ENCODE results near the gene BEND7.

GRCh38 chr10:13475124-13475523, 53.7 kb downstream of the BEND7 start:
- TF ChIP-seq TAF1 (IDR thresholded peaks at IDR 0.05; ENCODE audit: low read depth, low read length) (no peak), POLR2AphosphoS5 (IDR thresholded peaks at IDR 0.05; ENCODE audit: low read depth, low read length) (no peak), POLR2A (IDR thresholded peaks at IDR 0.05; ENCODE audit: low read depth, low read length) (no peak), PAX5 (IDR thresholded peaks at IDR 0.05; ENCODE audit: insufficient read depth, low read length, severe bottlenecking) (no peak), POU2F2 (IDR thresholded peaks at IDR 0.05; ENCODE audit: low read depth, low read length) (no peak)
